CD4-positive, CD25-positive, alpha-beta regulatory T cell (primary cell): ENCODE measurements around the gene ZNF174. TPM values are rescaled to one million over a fixed set of nuclear protein-coding genes. Genes with fewer than 3 reads are reported as not detected.

ENCODE experiments used
- ATAC-seq, 2 donors: fragments of 150-1000 bp; cut with Tn5 transposase; one replicate each; pipeline ENCODE4 v1.10.0; 2021; ENCODE audit warnings: low read depth in 2 of 2, moderate number of reproducible peaks in 2 of 2, moderate library complexity in 1 of 2
- DNase-seq, 3 donors: peaks; one replicate each; pipeline versions ENCODE4 v3.0.0 to v3.0.0-alpha.2; 2012 to 2022; ENCODE audit warnings: mixed read lengths in 1 of 3
- H3K27ac ChIP-seq: one replicate; pipeline ENCODE4 v1.7.0; 2013; ENCODE audit warnings: mild to moderate bottlenecking, low read length; ENCODE audit not compliant: insufficient read depth, poor library complexity, severe bottlenecking
- H3K27me3 ChIP-seq: one replicate; pipeline ENCODE4 v1.7.0; 2013; ENCODE audit warnings: low read length; ENCODE audit not compliant: control insufficient read depth, insufficient read depth
- H3K36me3 ChIP-seq: one replicate; pipeline ENCODE4 v1.7.0; 2013; ENCODE audit warnings: mild to moderate bottlenecking, low read length, moderate library complexity; ENCODE audit not compliant: control insufficient read depth, insufficient read depth
- H3K4me1 ChIP-seq: 2 replicates; pipeline ENCODE4 v1.7.0; 2013; ENCODE audit warnings: mild to moderate bottlenecking, low read length; ENCODE audit not compliant: insufficient read depth, control insufficient read depth, poor library complexity, severe bottlenecking
- H3K4me3 ChIP-seq: one replicate; pipeline ENCODE4 v1.7.0; 2013; ENCODE audit warnings: low read depth, mild to moderate bottlenecking, low read length, moderate library complexity
- H3K9me3 ChIP-seq, 2 experiments: 1 replicate in 1 of 2; 2 replicates in 1 of 2; pipeline ENCODE4 v1.7.0; 2013; ENCODE audit warnings: low read length in 2 of 2, mild to moderate bottlenecking in 1 of 2, moderate library complexity in 1 of 2; ENCODE audit not compliant: control insufficient read depth in 2 of 2
- H3K27ac Mint-ChIP-seq, 3 donors: one replicate each; pipeline ENCODE4 v1.8.0; 2020 to 2022; ENCODE audit warnings: mild to moderate bottlenecking in 3 of 3, mixed read lengths in 3 of 3, moderate library complexity in 2 of 3
- H3K27me3 Mint-ChIP-seq: one replicate; pipeline ENCODE4 v1.8.0; 2022; ENCODE audit warnings: mild to moderate bottlenecking, mixed read lengths
- H3K36me3 Mint-ChIP-seq: one replicate; pipeline ENCODE4 v1.8.0; 2020; ENCODE audit warnings: mixed read lengths
- H3K4me1 Mint-ChIP-seq, 4 donors: one replicate each; pipeline ENCODE4 v1.8.0; 2020 to 2022; ENCODE audit warnings: mixed read lengths in 4 of 4, mild to moderate bottlenecking in 1 of 4
- H3K4me3 Mint-ChIP-seq, 4 donors: one replicate each; pipeline ENCODE4 v1.8.0; 2020 to 2022; ENCODE audit warnings: mild to moderate bottlenecking in 4 of 4, mixed read lengths in 4 of 4, moderate library complexity in 3 of 4
- H3K9me3 Mint-ChIP-seq, 7 donors: one replicate each; pipeline ENCODE4 v1.8.0; 2020 to 2022; ENCODE audit warnings: mixed read lengths in 7 of 7, mild to moderate bottlenecking in 3 of 7, moderate library complexity in 2 of 7
- polyA plus RNA-seq, 4 donors: library from polyadenylated mRNA; unstranded; fragments of 300-500 nt; fragmentation: Illumina TruSeq; gene quantifications; one replicate each; pipeline ENCODE4 v1.2.3, GENCODE V29; 2021
- total RNA-seq: library from RNA; stranded (reverse); gene quantifications from one replicate; pipeline ENCODE4 v1.2.3, GENCODE V29; 2022

ZNF174 gene
- total RNA-seq: 5.4 TPM
- polyA plus RNA-seq: 10 to 100 TPM; 10.5 to 18.4 (median 16.1) TPM

GRCh38 chr16:3400779-3401688 is at the start of gene ZNF174, which contains the start of gene ZSCAN32:
ZNF174 (plus strand) TSS chr16:3401215; CDS start chr16:3402005, 790 bp downstream.
ZSCAN32 (minus strand) TSS chr16:3401004; CDS start chr16:3397557, 3,447 bp downstream.
- Mint-ChIP-seq H3K4me1 (peaks cover 11 to 64% (median 36%) of the 10 kb centered on the region in 4 donors), H3K27me3 (no peaks in the 10 kb centered on the region), H3K4me3 (peak within 1 kb of the TSS; percentile 93 to 96 (median 94)), H3K27ac (peak within 1 kb of the TSS; percentile 83 to 92 (median 89)), H3K9me3 (peaks cover 0 to 28% (median 15%) of the 10 kb centered on the region in 7 donors), H3K36me3 (peaks cover 46% of the 10 kb centered on the region)
- H3K9me3 ChIP-seq: peaks cover 37 to 41% of the 10 kb centered on the region in 2 experiments
- peaks cover 48% of the 10 kb centered on the region for H3K36me3 ChIP-seq
- H3K4me3 ChIP-seq: peak within 1 kb of the TSS; percentile 92
- ATAC-seq (peak; percentile 98 to 99), DNase-seq (peak; percentile 98 to 100 (median 99))
- peaks cover 24% of the 10 kb centered on the region for H3K4me1 ChIP-seq
- peak within 1 kb of the TSS; percentile 85 for H3K27ac ChIP-seq
- H3K27me3 ChIP-seq: no peaks in the 10 kb centered on the region

GRCh38 chr16:3355589-3355988 is 45.4 kb upstream of the ZNF174 start, which contains the start of gene OR2C1:
OR2C1 (plus strand) TSS chr16:3355889; CDS start chr16:3355941, 52 bp downstream.
- Mint-ChIP-seq H3K4me3 (no peak within 1 kb of the TSS), H3K27ac (no peak within 1 kb of the TSS), H3K4me1 (peaks cover 0 to 2% (median 0%) of the 10 kb centered on the region in 4 donors), H3K9me3 (peaks cover 3 to 8% (median 4%) of the 10 kb centered on the region in 7 donors), H3K36me3 (peaks cover 3% of the 10 kb centered on the region), H3K27me3 (no peaks in the 10 kb centered on the region)
- Histone ChIP-seq H3K9me3 (peaks cover 0 to 11% of the 10 kb centered on the region in 2 experiments), H3K27ac (no peak within 1 kb of the TSS), H3K36me3 (no peaks in the 10 kb centered on the region), H3K27me3 (peaks cover 8% of the 10 kb centered on the region), H3K4me3 (no peak within 1 kb of the TSS), H3K4me1 (no peaks in the 10 kb centered on the region)
- DNase-seq (no peak), ATAC-seq (no peak)

- peaks cover 0 to 14% of the 10 kb centered on the region in 2 experiments for H3K9me3 ChIP-seq
- peaks cover 0 to 2% (median 0%) of the 10 kb centered on the region in 4 donors for H3K4me1 Mint-ChIP-seq
- H3K4me3 ChIP-seq: no peak overlapping the region
- peaks cover 10% of the 10 kb centered on the region for H3K27me3 ChIP-seq
- H3K27ac ChIP-seq: no peak overlapping the region
- H3K27ac Mint-ChIP-seq: no peak overlapping the region
- ATAC-seq: no peak
- no peak for DNase-seq
- H3K36me3 ChIP-seq: no peaks in the 10 kb centered on the region
- peaks cover 3% of the 10 kb centered on the region for H3K36me3 Mint-ChIP-seq
- peaks cover 3 to 8% (median 5%) of the 10 kb centered on the region in 7 donors for H3K9me3 Mint-ChIP-seq
- H3K4me3 Mint-ChIP-seq: no peak overlapping the region
- H3K27me3 Mint-ChIP-seq: no peaks in the 10 kb centered on the region
- H3K4me1 ChIP-seq: no peaks in the 10 kb centered on the region
These were observed 44.9 kb upstream of the ZNF174 start for GRCh38 chr16:3356118-3356517.

- ATAC-seq (no peak), DNase-seq (no peak)
- peaks cover 14% of the 10 kb centered on the region for H3K27me3 ChIP-seq
- no peaks in the 10 kb centered on the region for H3K4me1 Mint-ChIP-seq
- H3K4me3 ChIP-seq: no peak overlapping the region
- peaks cover 6 to 16% (median 10%) of the 10 kb centered on the region in 7 donors for H3K9me3 Mint-ChIP-seq
- H3K36me3 Mint-ChIP-seq: peaks cover 3% of the 10 kb centered on the region
- H3K36me3 ChIP-seq: no peaks in the 10 kb centered on the region
- H3K27ac Mint-ChIP-seq: no peak overlapping the region
- H3K4me3 Mint-ChIP-seq: no peak overlapping the region
- no peak overlapping the region for H3K27ac ChIP-seq
- no peaks in the 10 kb centered on the region for H3K4me1 ChIP-seq
- peaks cover 4% of the 10 kb centered on the region for H3K27me3 Mint-ChIP-seq
- H3K9me3 ChIP-seq: peaks cover 2 to 19% of the 10 kb centered on the region in 2 experiments
These were observed 42.1 kb upstream of the ZNF174 start for GRCh38 chr16:3358871-3359270.

- Mint-ChIP-seq H3K4me3 (peak overlapping the region in 1 of 4 donors; percentile 64), H3K9me3 (peaks cover 4 to 36% (median 14%) of the 10 kb centered on the region in 7 donors), H3K27me3 (peaks cover 4% of the 10 kb centered on the region), H3K4me1 (peaks cover 0 to 16% (median 3%) of the 10 kb centered on the region in 4 donors), H3K27ac (no peak overlapping the region), H3K36me3 (no peaks in the 10 kb centered on the region)
- DNase-seq: no peak
- Histone ChIP-seq H3K36me3 (no peaks in the 10 kb centered on the region), H3K4me1 (peaks cover 8% of the 10 kb centered on the region), H3K27ac (no peak overlapping the region), H3K27me3 (peaks cover 14% of the 10 kb centered on the region), H3K9me3 (peaks cover 23 to 26% of the 10 kb centered on the region in 2 experiments), H3K4me3 (no peak overlapping the region)
- ATAC-seq: no peak
These were observed 38.1 kb upstream of the ZNF174 start for GRCh38 chr16:3362931-3363330.

GRCh38 chr16:3363793-3364192 is 37.2 kb upstream of the ZNF174 start:
- Histone ChIP-seq H3K36me3 (no peaks in the 10 kb centered on the region), H3K4me1 (peaks cover 8% of the 10 kb centered on the region), H3K27me3 (peaks cover 14% of the 10 kb centered on the region), H3K27ac (no peak overlapping the region), H3K9me3 (peaks cover 23 to 26% of the 10 kb centered on the region in 2 experiments), H3K4me3 (no peak overlapping the region)
- no peak for ATAC-seq
- H3K4me1 Mint-ChIP-seq: peaks cover 0 to 16% (median 3%) of the 10 kb centered on the region in 4 donors
- no peaks in the 10 kb centered on the region for H3K36me3 Mint-ChIP-seq
- peaks cover 4% of the 10 kb centered on the region for H3K27me3 Mint-ChIP-seq
- no peak for DNase-seq
- no peak overlapping the region for H3K4me3 Mint-ChIP-seq
- H3K9me3 Mint-ChIP-seq: peaks cover 4 to 36% (median 14%) of the 10 kb centered on the region in 7 donors
- H3K27ac Mint-ChIP-seq: no peak overlapping the region

GRCh38 chr16:3364774-3365427 is 36.1 kb upstream of the ZNF174 start:
- H3K9me3 Mint-ChIP-seq: peaks cover 4 to 36% (median 12%) of the 10 kb centered on the region in 7 donors
- H3K9me3 ChIP-seq: peaks cover 19 to 26% of the 10 kb centered on the region in 2 experiments
- peak overlapping the region; percentile 73 for H3K27ac ChIP-seq
- peaks cover 4% of the 10 kb centered on the region for H3K27me3 Mint-ChIP-seq
- H3K4me3 ChIP-seq: peak overlapping the region; percentile 62
- no peaks in the 10 kb centered on the region for H3K36me3 ChIP-seq
- DNase-seq (peak; percentile 81 to 94 (median 85)), ATAC-seq (peak; percentile 91)
- H3K27ac Mint-ChIP-seq: peak overlapping the region; percentile 85 to 93 (median 92)
- H3K4me1 Mint-ChIP-seq: peaks cover 0 to 16% (median 3%) of the 10 kb centered on the region in 4 donors
- H3K27me3 ChIP-seq: peaks cover 10% of the 10 kb centered on the region
- H3K4me3 Mint-ChIP-seq: peak overlapping the region; percentile 74 to 88 (median 86)
- no peaks in the 10 kb centered on the region for H3K36me3 Mint-ChIP-seq
- peaks cover 8% of the 10 kb centered on the region for H3K4me1 ChIP-seq
